ENCODE measurements around the gene CD99. TPM values are rescaled to one million over a fixed set of nuclear protein-coding genes. Genes with fewer than 3 reads are reported as not detected.

CD99 gene
- total and polyA plus RNA-seq, 2 donors (not counting 1 experiment from before 2014, with no cell fraction given), result 70.7 to 133 TPM

- Histone ChIP-seq H3K9ac (ENCODE audit: low read length) (no peak overlapping the region), H3K36me3 (replicated peaks in 1 of 2; ENCODE audit: control extremely low read depth in 1 of 2, control insufficient read depth in 1 of 2, extremely low read depth in 1 of 2, insufficient read depth in 2 of 2, low read length in 1 of 2) (no peaks in the 10 kb centered on the region), H2AFZ (ENCODE audit: insufficient read depth, low read depth, low read length, poor library complexity, severe bottlenecking) (no peak overlapping the region), H3K79me2 (ENCODE audit: control insufficient read depth, insufficient read depth, low read length) (no peaks in the 10 kb centered on the region), H3K4me2 (replicated peaks; ENCODE audit: low read depth, low read length, poor library complexity, severe bottlenecking) (no peak overlapping the region), H3K27me3 (replicated peaks in 1 of 4; ENCODE audit: control extremely low read depth in 1 of 4, control insufficient read depth in 3 of 4, insufficient read depth in 4 of 4, low read length in 3 of 4) (no peaks in the 10 kb centered on the region), H3K4me3 (ENCODE audit: control extremely low read depth in 1 of 5, extremely low read depth in 1 of 5, insufficient read depth in 1 of 5, low read depth in 2 of 5, low read length in 4 of 5) (no peak overlapping the region), H3K9me3 (ENCODE audit: control extremely low read depth in 1 of 3, control insufficient read depth in 2 of 3, insufficient read depth in 1 of 3, low read length in 2 of 3) (no peaks in the 10 kb centered on the region), H3K27ac (ENCODE audit: low read length in 2 of 2) (no peak overlapping the region), H3K4me1 (ENCODE audit: control insufficient read depth in 2 of 2, insufficient read depth in 2 of 2, low read length in 2 of 2) (no peaks in the 10 kb centered on the region), H4K20me1 (ENCODE audit: control insufficient read depth, insufficient read depth, low read length, poor library complexity, severe bottlenecking) (no peaks in the 10 kb centered on the region)
- Mint-ChIP-seq H3K27me3 (peaks cover 10% of the 10 kb centered on the region), H3K4me1 (no peaks in the 10 kb centered on the region), H3K27ac (no peak overlapping the region), H3K4me3 (no peak overlapping the region), H3K9me3 (ENCODE audit: insufficient read depth) (no peaks in the 10 kb centered on the region)
- no peak for DNase-seq
- WGBS (ENCODE audit: insufficient coverage), result 64% methylated on average over 3 of the region's 6 CpGs
- TF ChIP-seq CTCF (IDR thresholded peaks at IDR 0.05) (no peak), EZH2 (IDR thresholded peaks at IDR 0.05; ENCODE audit: borderline replicate concordance, insufficient read depth, low read depth, low read length, poor library complexity, severe bottlenecking) (no peak)
- POLR2A ChIA-PET, result no interaction called here
- intact Hi-C loops (cut with micrococcal nuclease), result no loop called here
- CTCF ChIA-PET, result no interaction called here
- no peak for ATAC-seq (ENCODE audit: low read depth)
These were observed 92.9 kb downstream of the CD99 start for GRCh38 chrX:2784026-2784425.

GRCh38 chrX:2785538-2785937 is 94.4 kb downstream of the CD99 start:
- WGBS (ENCODE audit: insufficient coverage), result 84% methylated on average over 2 of the region's 4 CpGs
- H3K4me3 ChIP-seq (ENCODE audit: control extremely low read depth in 1 of 5, extremely low read depth in 1 of 5, insufficient read depth in 1 of 5, low read depth in 2 of 5, low read length in 4 of 5), result no peak overlapping the region
- ATAC-seq (ENCODE audit: low read depth), result no peak
- H3K9me3 Mint-ChIP-seq (ENCODE audit: insufficient read depth), result no peaks in the 10 kb centered on the region
- H3K4me1 ChIP-seq (ENCODE audit: control insufficient read depth in 2 of 2, insufficient read depth in 2 of 2, low read length in 2 of 2), result no peaks in the 10 kb centered on the region
- ChIA-PET CTCF (no interaction called here), POLR2A (no interaction called here)
- H4K20me1 ChIP-seq (ENCODE audit: control insufficient read depth, insufficient read depth, low read length, poor library complexity, severe bottlenecking), result no peaks in the 10 kb centered on the region
- no peaks in the 10 kb centered on the region for H3K4me1 Mint-ChIP-seq
- H3K27ac Mint-ChIP-seq, result no peak overlapping the region
- no peak overlapping the region for H2AFZ ChIP-seq (ENCODE audit: insufficient read depth, low read depth, low read length, poor library complexity, severe bottlenecking)
- H3K79me2 ChIP-seq (ENCODE audit: control insufficient read depth, insufficient read depth, low read length), result no peaks in the 10 kb centered on the region
- H3K27me3 Mint-ChIP-seq, result peaks cover 8% of the 10 kb centered on the region
- intact Hi-C loops (cut with micrococcal nuclease), result no loop called here
- H3K4me3 Mint-ChIP-seq, result no peak overlapping the region
- no peaks in the 10 kb centered on the region for H3K36me3 ChIP-seq (replicated peaks in 1 of 2; ENCODE audit: control extremely low read depth in 1 of 2, control insufficient read depth in 1 of 2, extremely low read depth in 1 of 2, insufficient read depth in 2 of 2, low read length in 1 of 2)
- TF ChIP-seq CTCF (IDR thresholded peaks at IDR 0.05) (no peak), EZH2 (IDR thresholded peaks at IDR 0.05; ENCODE audit: borderline replicate concordance, insufficient read depth, low read depth, low read length, poor library complexity, severe bottlenecking) (no peak)
- H3K9me3 ChIP-seq (ENCODE audit: control extremely low read depth in 1 of 3, control insufficient read depth in 2 of 3, insufficient read depth in 1 of 3, low read length in 2 of 3), result no peaks in the 10 kb centered on the region
- H3K27me3 ChIP-seq (replicated peaks in 1 of 4; ENCODE audit: control extremely low read depth in 1 of 4, control insufficient read depth in 3 of 4, insufficient read depth in 4 of 4, low read length in 3 of 4), result no peaks in the 10 kb centered on the region
- H3K9ac ChIP-seq (ENCODE audit: low read length), result no peak overlapping the region
- no peak overlapping the region for H3K27ac ChIP-seq (ENCODE audit: low read length in 2 of 2)
- no peak for DNase-seq
- no peak overlapping the region for H3K4me2 ChIP-seq (replicated peaks; ENCODE audit: low read depth, low read length, poor library complexity, severe bottlenecking)

Data from B cell (primary cell).